Fibroblast of mammary gland (primary cell): ENCODE results near the gene CERKL.

Source experiments
- DNase-seq: peaks from one replicate; pipeline ENCODE4 v3.0.0-alpha.2; 2010; ENCODE audit warnings: low read depth
- H3K4me3 ChIP-seq: 2 replicates; pipeline ENCODE4 v1.5.1; 2011; ENCODE audit warnings: low read depth, mild to moderate bottlenecking, low read length, moderate library complexity; ENCODE audit not compliant: control insufficient read depth
- TF ChIP-seq, protein P1 (sequence below): conservative IDR thresholded peaks from 2 replicates; pipeline ENCODE4 v1.5.1; 2011; ENCODE audit warnings: low read depth, low read length, inconsistent platforms; ENCODE audit not compliant: control insufficient read depth, insufficient read depth

CERKL gene

GRCh38 chr2:181575650-181576025 lies 81.3 kb downstream of the CERKL start:
- DNase-seq, result no peak
- TF ChIP-seq, protein P1, sequence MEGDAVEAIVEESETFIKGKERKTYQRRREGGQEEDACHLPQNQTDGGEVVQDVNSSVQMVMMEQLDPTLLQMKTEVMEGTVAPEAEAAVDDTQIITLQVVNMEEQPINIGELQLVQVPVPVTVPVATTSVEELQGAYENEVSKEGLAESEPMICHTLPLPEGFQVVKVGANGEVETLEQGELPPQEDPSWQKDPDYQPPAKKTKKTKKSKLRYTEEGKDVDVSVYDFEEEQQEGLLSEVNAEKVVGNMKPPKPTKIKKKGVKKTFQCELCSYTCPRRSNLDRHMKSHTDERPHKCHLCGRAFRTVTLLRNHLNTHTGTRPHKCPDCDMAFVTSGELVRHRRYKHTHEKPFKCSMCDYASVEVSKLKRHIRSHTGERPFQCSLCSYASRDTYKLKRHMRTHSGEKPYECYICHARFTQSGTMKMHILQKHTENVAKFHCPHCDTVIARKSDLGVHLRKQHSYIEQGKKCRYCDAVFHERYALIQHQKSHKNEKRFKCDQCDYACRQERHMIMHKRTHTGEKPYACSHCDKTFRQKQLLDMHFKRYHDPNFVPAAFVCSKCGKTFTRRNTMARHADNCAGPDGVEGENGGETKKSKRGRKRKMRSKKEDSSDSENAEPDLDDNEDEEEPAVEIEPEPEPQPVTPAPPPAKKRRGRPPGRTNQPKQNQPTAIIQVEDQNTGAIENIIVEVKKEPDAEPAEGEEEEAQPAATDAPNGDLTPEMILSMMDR, result no peak
- H3K4me3 ChIP-seq, result no peak overlapping the region

DNA sequence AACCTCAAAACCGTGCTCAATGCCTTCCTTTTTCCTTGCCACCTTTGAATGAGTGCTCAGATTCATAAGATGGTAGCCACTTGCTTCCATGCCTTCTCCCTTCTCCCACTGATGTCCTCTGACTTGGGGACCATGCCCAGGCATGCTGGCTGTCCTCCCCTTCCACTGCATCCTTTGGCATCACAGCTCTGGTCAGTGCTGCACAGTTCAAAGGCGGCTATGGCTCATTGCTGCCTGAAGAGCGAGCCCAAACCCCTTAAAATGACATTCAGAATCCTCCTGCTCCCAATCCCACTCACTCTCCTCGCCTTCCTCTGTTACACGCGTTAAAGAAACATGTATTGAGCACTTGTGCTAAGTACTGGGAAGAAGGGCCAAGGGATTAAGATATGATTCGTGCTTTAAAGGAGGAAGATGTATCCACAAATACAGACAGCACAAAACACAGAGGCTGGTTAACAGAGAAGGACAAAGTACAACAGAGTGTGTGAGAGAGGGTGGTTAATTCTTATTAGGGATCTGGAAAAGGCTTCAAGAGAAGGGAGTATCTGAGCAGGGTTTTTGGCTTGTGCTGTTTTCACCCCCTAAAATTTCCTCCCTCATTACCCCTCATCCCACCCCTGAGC lies 81.8 kb downstream of the CERKL start:
- DNase-seq, result no peak
- TF ChIP-seq, protein P1, result no peak
- no peak overlapping the region for H3K4me3 ChIP-seq

GRCh38 chr2:181574321-181574720 lies 82.6 kb downstream of the CERKL start:
- TF ChIP-seq, protein P1, result no peak
- H3K4me3 ChIP-seq, result no peak overlapping the region
- no peak for DNase-seq

- peak; percentile 57 for DNase-seq
- no peak overlapping the region for H3K4me3 ChIP-seq
- TF ChIP-seq, protein P1, result peak; percentile 63
Observed at GRCh38 chr2:181573140-181573736, 83.7 kb downstream of the CERKL start.

- TF ChIP-seq, protein P1, result peak; percentile 46
- peak; percentile 32 for DNase-seq
Observed at GRCh38 chr2:181570833-181571661, 85.9 kb downstream of the CERKL start.

DNA sequence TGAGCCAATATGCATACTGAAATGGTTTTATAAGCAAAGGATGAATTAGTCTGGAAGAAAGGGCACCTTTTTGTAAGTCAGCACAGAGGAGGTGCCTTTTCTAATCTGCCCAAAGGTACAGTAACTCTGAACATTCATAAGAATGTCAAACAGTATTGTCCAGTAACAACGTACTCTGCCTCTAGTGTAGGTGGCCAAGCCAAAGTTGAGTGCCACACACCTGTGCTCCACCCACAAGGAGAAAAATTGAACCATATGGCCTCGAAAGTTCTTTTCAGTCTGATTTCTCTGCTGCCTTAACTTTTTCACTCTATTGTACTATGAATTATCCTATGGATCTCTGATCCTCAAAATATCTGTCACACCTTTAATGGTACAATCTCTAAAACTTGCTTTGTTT lies 86.8 kb downstream of the CERKL start:
- TF ChIP-seq, protein P1, result no peak

More at GRCh38 chr2:181570833-181571661, 85.9 kb downstream of the CERKL start:
- H3K4me3 ChIP-seq, result no peak overlapping the region

More for the DNA sequence above, 86.8 kb downstream of the CERKL start:
- no peak overlapping the region for H3K4me3 ChIP-seq
- DNase-seq, result no peak
